ENCODE results near the gene LRRC61. TPM values are rescaled to one million over a fixed set of nuclear protein-coding genes. Genes with fewer than 3 reads are reported as not detected.

The LRRC61 gene
- total RNA-seq, 2 experiments from 2014 or later, result 3.1 to 5.0 TPM

- peak overlapping the region; percentile 25 for H3K4me3 Mint-ChIP-seq
- peak; percentile 75 for TF ChIP-seq CTCF (IDR thresholded peaks at IDR 0.05)
- ChIA-PET POLR2A (interaction anchor here (0.6 to 2.3 kb wide), 4 partner anchors 12 to 50 kb away, joined by 3 to 7 read pairs (median 5); partner anchors contain the start of gene REPIN1), CTCF (interaction anchor here (0.6 to 4.1 kb wide), 5 partner anchors 10 to 125 kb away, joined by 3 to 30 read pairs (median 7); a partner anchor contains a TSS)
- H3K4me1 Mint-ChIP-seq (ENCODE audit: low read depth), result peaks cover 37% of the 10 kb centered on the region
- no peaks in the 10 kb centered on the region for H3K9me3 Mint-ChIP-seq
- Histone ChIP-seq H3K27ac (ENCODE audit: low read depth in 1 of 2, low read length in 2 of 2) (no peak overlapping the region), H3K4me1 (ENCODE audit: insufficient read depth, low read length) (peaks cover 28% of the 10 kb centered on the region), H3K27me3 (ENCODE audit: control insufficient read depth in 1 of 2, insufficient read depth in 2 of 2, low read length in 2 of 2) (no peaks in the 10 kb centered on the region), H3K36me3 (ENCODE audit: insufficient read depth, low read length) (no peaks in the 10 kb centered on the region), H3K4me3 (ENCODE audit: low read length) (no peak overlapping the region), H3K9me3 (ENCODE audit: control insufficient read depth in 1 of 2, insufficient read depth in 1 of 2, low read length in 2 of 2) (no peaks in the 10 kb centered on the region)
- peak in 4 of 14 experiments; percentile 46 to 78 (median 68) for DNase-seq
- H3K27me3 Mint-ChIP-seq, result no peaks in the 10 kb centered on the region
- H3K27ac Mint-ChIP-seq, result peak overlapping the region; percentile 34
- intact Hi-C loops (cut with DNase I, micrococcal nuclease), result loop anchor here (1.0 to 10.0 kb wide), 6 partner anchors 22 to 401 kb away; partner anchors contain the start of gene ZNF775 (in 1 of the 2)
- ATAC-seq (ENCODE audit: poor library complexity), result no peak
- H3K36me3 Mint-ChIP-seq (ENCODE audit: low read depth), result no peaks in the 10 kb centered on the region
Measured at GRCh38 chr7:150356265-150356897, 33.2 kb downstream of the LRRC61 start.

GRCh38 chr7:150357270-150357669 is 34.1 kb downstream of the LRRC61 start:
- Histone ChIP-seq H3K27ac (ENCODE audit: low read depth in 1 of 2, low read length in 2 of 2) (peak overlapping the region in 1 of 2 donors; percentile 50), H3K4me1 (ENCODE audit: insufficient read depth, low read length) (peaks cover 28% of the 10 kb centered on the region), H3K36me3 (ENCODE audit: insufficient read depth, low read length) (no peaks in the 10 kb centered on the region), H3K27me3 (ENCODE audit: control insufficient read depth in 1 of 2, insufficient read depth in 2 of 2, low read length in 2 of 2) (no peaks in the 10 kb centered on the region), H3K9me3 (ENCODE audit: control insufficient read depth in 1 of 2, insufficient read depth in 1 of 2, low read length in 2 of 2) (no peaks in the 10 kb centered on the region), H3K4me3 (ENCODE audit: low read length) (no peak overlapping the region)
- ChIA-PET POLR2A (interaction anchor here (1.0 to 1.8 kb wide), 6 partner anchors 9 to 92 kb away, joined by 3 to 16 read pairs (median 6); partner anchors contain the start of gene REPIN1), CTCF (interaction anchor here (1.4 to 4.1 kb wide), 5 partner anchors 10 to 92 kb away, joined by 4 to 30 read pairs (median 8); a partner anchor contains a TSS)
- no peaks in the 10 kb centered on the region for H3K27me3 Mint-ChIP-seq
- intact Hi-C loops (cut with DNase I, micrococcal nuclease), result loop anchor here (1.0 to 10.0 kb wide), 7 partner anchors 11 to 400 kb away; partner anchors contain the start of genes ZNF775 (in 2 of the 2) and REPIN1 (in 1 of the 2)
- peaks cover 46% of the 10 kb centered on the region for H3K4me1 Mint-ChIP-seq (ENCODE audit: low read depth)
- DNase-seq (peak; percentile 44 to 87 (median 72)), ATAC-seq (ENCODE audit: poor library complexity) (peak; percentile 94)
- H3K36me3 Mint-ChIP-seq (ENCODE audit: low read depth), result no peaks in the 10 kb centered on the region
- no peaks in the 10 kb centered on the region for H3K9me3 Mint-ChIP-seq
- peak overlapping the region; percentile 88 for H3K27ac Mint-ChIP-seq
- TF ChIP-seq CTCF (IDR thresholded peaks at IDR 0.05), result no peak
- H3K4me3 Mint-ChIP-seq, result peak overlapping the region; percentile 69

GRCh38 chr7:150357771-150358427 is 34.7 kb downstream of the LRRC61 start:
- Mint-ChIP-seq H3K4me3 (peak overlapping the region; percentile 69), H3K27ac (peak overlapping the region; percentile 88), H3K36me3 (ENCODE audit: low read depth) (no peaks in the 10 kb centered on the region), H3K9me3 (no peaks in the 10 kb centered on the region), H3K27me3 (no peaks in the 10 kb centered on the region), H3K4me1 (ENCODE audit: low read depth) (peaks cover 50% of the 10 kb centered on the region)
- Histone ChIP-seq H3K27ac (ENCODE audit: low read depth in 1 of 2, low read length in 2 of 2) (peak overlapping the region; percentile 14 to 33), H3K9me3 (ENCODE audit: control insufficient read depth in 1 of 2, insufficient read depth in 1 of 2, low read length in 2 of 2) (no peaks in the 10 kb centered on the region), H3K4me3 (ENCODE audit: low read length) (no peak overlapping the region), H3K36me3 (ENCODE audit: insufficient read depth, low read length) (no peaks in the 10 kb centered on the region), H3K27me3 (ENCODE audit: control insufficient read depth in 1 of 2, insufficient read depth in 2 of 2, low read length in 2 of 2) (no peaks in the 10 kb centered on the region), H3K4me1 (ENCODE audit: insufficient read depth, low read length) (peaks cover 28% of the 10 kb centered on the region)
- ATAC-seq (ENCODE audit: poor library complexity), result peak; percentile 24
- peak in 2 of 14 experiments; percentile 11 to 46 for DNase-seq
- no peak for TF ChIP-seq CTCF (IDR thresholded peaks at IDR 0.05)
- ChIA-PET POLR2A (interaction anchor here (0.6 to 1.8 kb wide), 7 partner anchors 8 to 91 kb away, joined by 3 to 16 read pairs (median 5); partner anchors contain the start of gene REPIN1), CTCF (interaction anchor here (0.8 to 4.1 kb wide), 5 partner anchors 9 to 210 kb away, joined by 3 to 30 read pairs (median 7); a partner anchor contains a TSS)
- intact Hi-C loops (cut with DNase I, micrococcal nuclease), result loop anchor here (1.0 to 10.0 kb wide), 7 partner anchors 10 to 399 kb away; partner anchors contain the start of genes ZNF775 (in 2 of the 2) and REPIN1 (in 1 of the 2)
